IPS-18a (cell line): ENCODE results near the gene ELOVL6.
"Not testable (repeated sequence)": the region's sequence is repeated elsewhere in the genome, so short reads cannot be mapped to it uniquely, and the experiment has no call there.

ENCODE experiments used
- H3K27ac ChIP-seq: one replicate; pipeline ENCODE4 v1.5.1; 2013; ENCODE audit warnings: low read length
- H3K27me3 ChIP-seq: one replicate; pipeline ENCODE4 v1.6.1; 2013; ENCODE audit warnings: mild to moderate bottlenecking, low read length; ENCODE audit not compliant: control insufficient read depth, insufficient read depth
- H3K36me3 ChIP-seq: one replicate; pipeline ENCODE4 v1.6.1; 2013; ENCODE audit warnings: low read depth, low read length; ENCODE audit not compliant: control insufficient read depth
- H3K4me1 ChIP-seq: one replicate; pipeline ENCODE4 v1.6.1; 2013; ENCODE audit warnings: low read depth, low read length; ENCODE audit not compliant: control insufficient read depth
- H3K4me3 ChIP-seq: one replicate; pipeline ENCODE4 v1.5.1; 2013; ENCODE audit warnings: low read length
- H3K9ac ChIP-seq: one replicate; pipeline ENCODE4 v1.6.1; 2013; ENCODE audit warnings: mild to moderate bottlenecking, low read length, moderate library complexity
- H3K9me3 ChIP-seq: one replicate; pipeline ENCODE4 v1.6.1; 2013; ENCODE audit warnings: low read depth, low read length; ENCODE audit not compliant: control insufficient read depth

The ELOVL6 gene

GRCh38 chr4:110088670-110089069 is 109.7 kb downstream of the ELOVL6 start:
- Histone ChIP-seq H3K36me3 (no peaks in the 10 kb centered on the region), H3K9ac (peak overlapping the region; percentile 1), H3K27me3 (no peaks in the 10 kb centered on the region), H3K27ac (peak overlapping the region; percentile 33), H3K4me1 (peaks cover 15% of the 10 kb centered on the region), H3K4me3 (no peak overlapping the region), H3K9me3 (no peaks in the 10 kb centered on the region)

- H3K27ac ChIP-seq: no peak overlapping the region
- no peak overlapping the region for H3K4me3 ChIP-seq
- no peaks in the 10 kb centered on the region for H3K27me3 ChIP-seq
- no peaks in the 10 kb centered on the region for H3K9me3 ChIP-seq
- no peaks in the 10 kb centered on the region for H3K36me3 ChIP-seq
- H3K4me1 ChIP-seq: peaks cover 15% of the 10 kb centered on the region
- no peak overlapping the region for H3K9ac ChIP-seq
These were observed 111.2 kb downstream of the ELOVL6 start for GRCh38 chr4:110087070-110087708.

GRCh38 chr4:110085131-110085530 is 113.3 kb downstream of the ELOVL6 start:
- no peaks in the 10 kb centered on the region for H3K36me3 ChIP-seq
- no peak overlapping the region for H3K27ac ChIP-seq
- no peaks in the 10 kb centered on the region for H3K9me3 ChIP-seq
- H3K27me3 ChIP-seq: no peaks in the 10 kb centered on the region
- H3K4me3 ChIP-seq: no peak overlapping the region
- H3K9ac ChIP-seq: no peak overlapping the region
- peaks cover 15% of the 10 kb centered on the region for H3K4me1 ChIP-seq

GRCh38 chr4:110084154-110084553 is 114.3 kb downstream of the ELOVL6 start:
- no peak overlapping the region for H3K9ac ChIP-seq
- no peaks in the 10 kb centered on the region for H3K9me3 ChIP-seq
- no peak overlapping the region for H3K27ac ChIP-seq
- peaks cover 6% of the 10 kb centered on the region for H3K4me1 ChIP-seq
- no peaks in the 10 kb centered on the region for H3K36me3 ChIP-seq
- no peak overlapping the region for H3K4me3 ChIP-seq
- no peaks in the 10 kb centered on the region for H3K27me3 ChIP-seq

GRCh38 chr4:110078148-110078547 is 120.3 kb downstream of the ELOVL6 start:
- H3K9ac ChIP-seq, H3K27me3 ChIP-seq, H3K4me3 ChIP-seq, H3K9me3 ChIP-seq, H3K4me1 ChIP-seq, H3K36me3 ChIP-seq, H3K27ac ChIP-seq: not testable (repeated sequence)

- not testable (repeated sequence) for H3K27me3 ChIP-seq, H3K36me3 ChIP-seq, H3K27ac ChIP-seq, H3K4me1 ChIP-seq, H3K9ac ChIP-seq, H3K9me3 ChIP-seq, H3K4me3 ChIP-seq
These were observed 121.6 kb downstream of the ELOVL6 start for GRCh38 chr4:110076828-110077227.

GRCh38 chr4:110075891-110076290 is 122.5 kb downstream of the ELOVL6 start:
- H3K27me3 ChIP-seq: no peaks in the 10 kb centered on the region
- H3K9me3 ChIP-seq: no peaks in the 10 kb centered on the region
- no peak overlapping the region for H3K9ac ChIP-seq
- H3K36me3 ChIP-seq: no peaks in the 10 kb centered on the region
- H3K27ac ChIP-seq: no peak overlapping the region
- H3K4me1 ChIP-seq: peaks cover 7% of the 10 kb centered on the region
- H3K4me3 ChIP-seq: no peak overlapping the region

GRCh38 chr4:110075083-110075738 is 123.2 kb downstream of the ELOVL6 start:
- Histone ChIP-seq H3K36me3 (no peaks in the 10 kb centered on the region), H3K9me3 (no peaks in the 10 kb centered on the region), H3K4me1 (peaks cover 7% of the 10 kb centered on the region), H3K4me3 (no peak overlapping the region), H3K9ac (no peak overlapping the region), H3K27ac (no peak overlapping the region), H3K27me3 (no peaks in the 10 kb centered on the region)

- H3K36me3 ChIP-seq: no peaks in the 10 kb centered on the region
- H3K4me3 ChIP-seq: no peak overlapping the region
- H3K4me1 ChIP-seq: peaks cover 7% of the 10 kb centered on the region
- no peaks in the 10 kb centered on the region for H3K27me3 ChIP-seq
- no peaks in the 10 kb centered on the region for H3K9me3 ChIP-seq
- H3K27ac ChIP-seq: no peak overlapping the region
- no peak overlapping the region for H3K9ac ChIP-seq
These were observed 123.8 kb downstream of the ELOVL6 start for GRCh38 chr4:110074570-110074969.

GRCh38 chr4:110073053-110073845 is 125.2 kb downstream of the ELOVL6 start:
- Histone ChIP-seq H3K9ac (no peak overlapping the region), H3K27me3 (no peaks in the 10 kb centered on the region), H3K9me3 (no peaks in the 10 kb centered on the region), H3K4me1 (peaks cover 7% of the 10 kb centered on the region), H3K36me3 (no peaks in the 10 kb centered on the region), H3K27ac (no peak overlapping the region), H3K4me3 (no peak overlapping the region)

GRCh38 chr4:110071466-110071865 is 126.9 kb downstream of the ELOVL6 start:
- Histone ChIP-seq H3K9me3 (no peaks in the 10 kb centered on the region), H3K4me1 (peaks cover 7% of the 10 kb centered on the region), H3K9ac (no peak overlapping the region), H3K36me3 (no peaks in the 10 kb centered on the region), H3K4me3 (no peak overlapping the region), H3K27me3 (no peaks in the 10 kb centered on the region), H3K27ac (no peak overlapping the region)
